IPS-18a (cell line): ENCODE measurements around the gene MKLN1.
"Not testable (repeated sequence)": the region's sequence is repeated elsewhere in the genome, so short reads cannot be mapped to it uniquely, and the experiment has no call there.

Source experiments
- H3K27ac ChIP-seq: one replicate; pipeline ENCODE4 v1.5.1; 2013; ENCODE audit warnings: low read length
- H3K27me3 ChIP-seq: one replicate; pipeline ENCODE4 v1.6.1; 2013; ENCODE audit warnings: mild to moderate bottlenecking, low read length; ENCODE audit not compliant: control insufficient read depth, insufficient read depth
- H3K36me3 ChIP-seq: one replicate; pipeline ENCODE4 v1.6.1; 2013; ENCODE audit warnings: low read depth, low read length; ENCODE audit not compliant: control insufficient read depth
- H3K4me1 ChIP-seq: one replicate; pipeline ENCODE4 v1.6.1; 2013; ENCODE audit warnings: low read depth, low read length; ENCODE audit not compliant: control insufficient read depth
- H3K4me3 ChIP-seq: one replicate; pipeline ENCODE4 v1.5.1; 2013; ENCODE audit warnings: low read length
- H3K9ac ChIP-seq: one replicate; pipeline ENCODE4 v1.6.1; 2013; ENCODE audit warnings: mild to moderate bottlenecking, low read length, moderate library complexity
- H3K9me3 ChIP-seq: one replicate; pipeline ENCODE4 v1.6.1; 2013; ENCODE audit warnings: low read depth, low read length; ENCODE audit not compliant: control insufficient read depth

Gene MKLN1

GRCh38 chr7:131449373-131449902 is 121.8 kb downstream of the MKLN1 start:
- Histone ChIP-seq H3K4me3 (no peak overlapping the region), H3K27ac (no peak overlapping the region), H3K4me1 (no peaks in the 10 kb centered on the region), H3K27me3 (no peaks in the 10 kb centered on the region), H3K9ac (no peak overlapping the region), H3K9me3 (no peaks in the 10 kb centered on the region), H3K36me3 (peaks cover 3% of the 10 kb centered on the region)

GRCh38 chr7:131454498-131454897 is 126.8 kb downstream of the MKLN1 start:
- Histone ChIP-seq H3K36me3 (no peaks in the 10 kb centered on the region), H3K4me3 (no peak overlapping the region), H3K9ac (no peak overlapping the region), H3K9me3 (no peaks in the 10 kb centered on the region), H3K27me3 (no peaks in the 10 kb centered on the region), H3K4me1 (no peaks in the 10 kb centered on the region), H3K27ac (no peak overlapping the region)

- H3K27ac ChIP-seq, result no peak overlapping the region
- H3K4me1 ChIP-seq, result no peaks in the 10 kb centered on the region
- no peak overlapping the region for H3K4me3 ChIP-seq
- no peaks in the 10 kb centered on the region for H3K36me3 ChIP-seq
- H3K9ac ChIP-seq, result no peak overlapping the region
- no peaks in the 10 kb centered on the region for H3K9me3 ChIP-seq
- H3K27me3 ChIP-seq, result no peaks in the 10 kb centered on the region
These were observed 127.3 kb downstream of the MKLN1 start for GRCh38 chr7:131455001-131455400.

DNA sequence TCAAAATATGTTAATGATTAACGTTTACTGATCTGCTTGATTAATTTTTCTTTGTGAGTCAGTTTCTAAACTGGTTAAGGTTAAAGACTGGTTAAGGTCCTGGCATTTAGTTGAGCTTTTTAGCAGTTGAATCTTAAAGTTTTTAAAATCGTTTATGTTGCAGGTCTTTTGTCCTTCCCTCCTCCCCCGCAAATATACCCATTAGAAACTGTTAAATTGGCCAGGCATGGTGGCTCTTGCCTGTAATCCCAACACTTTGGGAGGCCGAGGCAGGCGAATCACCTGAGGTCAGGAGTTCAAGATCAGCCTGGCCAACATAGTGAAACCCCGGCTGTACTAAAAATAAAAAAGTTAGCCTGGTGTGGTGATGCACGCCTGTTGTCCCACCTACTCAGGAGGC is 127.9 kb downstream of the MKLN1 start:
- no peaks in the 10 kb centered on the region for H3K27me3 ChIP-seq
- no peak overlapping the region for H3K9ac ChIP-seq
- no peak overlapping the region for H3K27ac ChIP-seq
- H3K4me3 ChIP-seq, result no peak overlapping the region
- no peaks in the 10 kb centered on the region for H3K36me3 ChIP-seq
- H3K4me1 ChIP-seq, result no peaks in the 10 kb centered on the region
- H3K9me3 ChIP-seq, result no peaks in the 10 kb centered on the region

DNA sequence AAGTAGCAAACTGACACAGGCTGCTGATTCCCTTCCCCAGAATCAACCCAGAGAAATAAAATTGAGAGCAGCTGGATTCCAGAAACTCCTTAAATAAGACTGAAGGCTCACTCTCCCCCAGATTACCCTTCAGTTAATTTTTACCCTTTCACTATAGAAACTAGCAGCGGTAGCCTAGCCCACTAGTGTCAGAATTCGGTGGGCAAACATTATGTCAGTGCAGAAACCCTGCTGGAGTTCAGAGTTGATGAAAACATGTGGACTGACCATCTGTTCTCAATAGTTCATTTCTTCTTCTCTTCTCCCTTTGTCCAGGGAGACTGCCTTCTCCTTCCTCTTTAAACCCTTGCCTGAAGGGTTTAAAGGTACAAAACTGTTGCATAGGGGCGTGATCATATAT is 128.7 kb downstream of the MKLN1 start:
- Histone ChIP-seq H3K36me3 (no peaks in the 10 kb centered on the region), H3K4me1 (no peaks in the 10 kb centered on the region), H3K9ac (no peak overlapping the region), H3K27me3 (no peaks in the 10 kb centered on the region), H3K27ac (no peak overlapping the region), H3K4me3 (no peak overlapping the region), H3K9me3 (no peaks in the 10 kb centered on the region)

DNA sequence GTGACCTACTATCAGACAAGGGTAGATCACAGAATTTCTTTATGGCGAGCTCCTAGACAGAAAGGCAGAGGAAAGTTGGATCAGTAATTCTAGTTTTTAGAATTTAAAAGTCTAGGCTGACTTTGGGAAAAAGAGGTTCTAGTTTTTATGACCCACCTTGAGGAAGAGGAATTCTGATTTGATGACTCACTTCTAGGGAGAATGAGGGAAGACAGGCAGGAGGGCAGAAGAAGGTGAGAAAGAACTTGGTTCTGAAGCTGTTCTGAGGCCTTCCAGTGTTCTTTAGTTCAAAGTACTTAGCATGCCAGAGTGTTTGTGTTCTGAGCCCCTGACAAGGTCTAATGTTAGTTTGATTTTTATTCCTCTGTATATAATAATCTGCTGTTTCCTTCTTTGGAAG is 131.6 kb downstream of the MKLN1 start:
- Histone ChIP-seq H3K27me3 (no peaks in the 10 kb centered on the region), H3K9me3 (no peaks in the 10 kb centered on the region), H3K4me3 (no peak overlapping the region), H3K9ac (no peak overlapping the region), H3K27ac (no peak overlapping the region), H3K4me1 (no peaks in the 10 kb centered on the region), H3K36me3 (peaks cover 9% of the 10 kb centered on the region)

DNA sequence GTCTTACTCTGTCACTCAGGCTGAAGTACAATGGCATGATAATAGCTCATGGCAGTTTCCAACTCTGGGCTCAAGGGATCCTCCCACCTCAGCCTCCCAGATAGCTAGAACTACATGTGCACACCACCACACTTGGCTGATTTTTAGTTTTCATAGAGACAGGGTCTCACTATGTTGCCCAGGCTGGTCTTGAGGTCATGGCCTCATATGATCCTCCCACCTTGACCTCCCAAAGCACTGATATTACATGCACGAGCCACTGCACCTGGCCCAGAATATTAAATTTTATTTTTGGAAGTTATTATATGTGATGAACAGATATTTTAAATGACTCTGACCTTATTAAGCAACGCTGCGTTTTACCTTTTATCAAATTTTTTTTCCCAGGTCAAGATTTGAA is 134.4 kb downstream of the MKLN1 start:
- peaks cover 24% of the 10 kb centered on the region for H3K36me3 ChIP-seq
- no peaks in the 10 kb centered on the region for H3K9me3 ChIP-seq
- no peaks in the 10 kb centered on the region for H3K4me1 ChIP-seq
- no peaks in the 10 kb centered on the region for H3K27me3 ChIP-seq
- H3K4me3 ChIP-seq, result no peak overlapping the region
- no peak overlapping the region for H3K9ac ChIP-seq
- H3K27ac ChIP-seq, result no peak overlapping the region

DNA sequence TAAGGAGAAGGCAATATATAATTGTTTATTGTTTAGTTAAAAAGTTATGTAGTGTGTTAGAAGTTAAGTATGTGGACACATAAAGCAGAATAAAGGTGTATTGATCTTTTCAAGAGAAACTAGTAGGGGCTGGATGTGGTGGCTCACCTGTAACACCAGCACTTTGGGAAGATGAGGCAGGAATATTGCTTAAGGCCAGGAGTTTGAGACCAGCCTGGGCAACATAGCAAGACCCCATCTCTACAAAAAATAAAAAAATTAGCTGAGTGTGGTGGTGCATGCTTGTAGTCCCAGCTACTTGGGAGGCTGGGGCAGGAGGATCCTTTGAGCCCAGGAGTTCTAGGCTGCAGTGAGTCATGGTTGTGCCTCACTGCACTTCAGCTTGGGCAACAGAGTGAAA is 135.0 kb downstream of the MKLN1 start:
- not testable (repeated sequence) for H3K4me3 ChIP-seq, H3K4me1 ChIP-seq, H3K27me3 ChIP-seq, H3K27ac ChIP-seq, H3K9ac ChIP-seq, H3K9me3 ChIP-seq
- peaks cover 27% of the 10 kb centered on the region for H3K36me3 ChIP-seq

GRCh38 chr7:131466735-131467365 is 139.2 kb downstream of the MKLN1 start:
- H3K36me3 ChIP-seq, result peaks cover 46% of the 10 kb centered on the region
- H3K27ac ChIP-seq, result no peak overlapping the region
- H3K4me1 ChIP-seq, result peaks cover 7% of the 10 kb centered on the region
- no peaks in the 10 kb centered on the region for H3K9me3 ChIP-seq
- H3K9ac ChIP-seq, result no peak overlapping the region
- H3K4me3 ChIP-seq, result no peak overlapping the region
- H3K27me3 ChIP-seq, result no peaks in the 10 kb centered on the region

DNA sequence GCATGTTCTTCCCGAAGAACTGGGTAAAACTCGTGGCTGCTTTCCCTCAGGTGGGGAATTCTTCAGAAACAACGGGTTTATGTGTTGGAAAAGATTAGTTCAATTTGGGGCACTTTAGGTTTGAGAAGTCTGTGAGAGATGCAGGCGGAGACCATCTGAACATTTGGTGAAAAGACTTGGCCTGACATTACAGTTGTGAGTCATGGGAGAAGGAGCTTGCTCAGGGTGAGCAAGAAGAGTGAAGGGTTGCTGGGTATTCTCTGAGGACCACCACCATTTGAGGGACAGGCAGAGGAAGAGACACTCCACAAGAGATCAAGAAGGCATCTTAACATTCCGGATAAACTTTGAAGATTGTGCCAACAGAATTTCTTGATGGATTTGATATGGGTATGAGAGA is 140.1 kb downstream of the MKLN1 start:
- H3K9ac ChIP-seq, result no peak overlapping the region
- peaks cover 52% of the 10 kb centered on the region for H3K36me3 ChIP-seq
- H3K4me1 ChIP-seq, result peaks cover 9% of the 10 kb centered on the region
- no peak overlapping the region for H3K27ac ChIP-seq
- H3K27me3 ChIP-seq, result no peaks in the 10 kb centered on the region
- no peaks in the 10 kb centered on the region for H3K9me3 ChIP-seq
- no peak overlapping the region for H3K4me3 ChIP-seq

GRCh38 chr7:131471250-131472004 is 143.8 kb downstream of the MKLN1 start:
- Histone ChIP-seq H3K27me3 (no peaks in the 10 kb centered on the region), H3K9me3 (no peaks in the 10 kb centered on the region), H3K9ac (no peak overlapping the region), H3K4me1 (peaks cover 9% of the 10 kb centered on the region), H3K27ac (peak overlapping the region; percentile 20), H3K36me3 (peaks cover 34% of the 10 kb centered on the region), H3K4me3 (no peak overlapping the region)

- H3K27me3 ChIP-seq, result no peaks in the 10 kb centered on the region
- peaks cover 11% of the 10 kb centered on the region for H3K4me1 ChIP-seq
- no peak overlapping the region for H3K27ac ChIP-seq
- H3K9ac ChIP-seq, result no peak overlapping the region
- H3K4me3 ChIP-seq, result no peak overlapping the region
- H3K36me3 ChIP-seq, result peaks cover 10% of the 10 kb centered on the region
- H3K9me3 ChIP-seq, result no peaks in the 10 kb centered on the region
These were observed 149.1 kb downstream of the MKLN1 start for GRCh38 chr7:131476740-131477139.
